M059J (cell line): Measurements from ENCODE around the gene ACOT11. TPM values are rescaled to one million over a fixed set of nuclear protein-coding genes. Genes with fewer than 3 reads are reported as not detected.
A peak's percentile ranks its signal among the peaks of the same experiment; 100 is the strongest.

Experiments used
- DNase-seq: peaks from one replicate; pipeline ENCODE4 v3.0.0-alpha.2; 2012; ENCODE audit warnings: low read depth
- total RNA-seq: library from RNA; depleted of rRNA; stranded (reverse); fragments of >200 nt; shearing (Covaris generic); gene quantifications from 2 replicates; pipeline ENCODE4 v1.2.3, GENCODE V29; 2014

The ACOT11 gene
- total RNA-seq, 1 experiment from 2014 or later: 0.64 TPM

DNA sequence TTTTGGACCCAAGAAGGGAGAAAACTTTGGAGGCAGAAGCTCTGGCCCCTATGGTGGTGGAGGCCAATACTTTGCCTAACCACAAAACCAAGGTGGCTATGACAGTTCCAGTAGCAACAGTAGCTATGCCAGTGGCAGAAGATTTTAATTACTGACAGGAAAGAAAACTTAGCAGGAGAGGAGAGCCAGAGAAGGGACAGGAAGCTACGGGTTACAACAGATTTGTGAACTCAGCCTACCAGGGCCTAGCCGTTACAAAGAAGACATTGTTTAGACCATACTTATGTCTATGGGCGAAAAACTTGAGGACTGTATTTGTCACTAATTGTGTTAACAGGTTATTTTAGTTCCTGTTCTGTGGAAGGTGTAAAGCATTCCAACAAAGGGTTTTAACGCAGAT is 10.4 kb upstream of the ACOT11 start:
- no peak for DNase-seq

DNA sequence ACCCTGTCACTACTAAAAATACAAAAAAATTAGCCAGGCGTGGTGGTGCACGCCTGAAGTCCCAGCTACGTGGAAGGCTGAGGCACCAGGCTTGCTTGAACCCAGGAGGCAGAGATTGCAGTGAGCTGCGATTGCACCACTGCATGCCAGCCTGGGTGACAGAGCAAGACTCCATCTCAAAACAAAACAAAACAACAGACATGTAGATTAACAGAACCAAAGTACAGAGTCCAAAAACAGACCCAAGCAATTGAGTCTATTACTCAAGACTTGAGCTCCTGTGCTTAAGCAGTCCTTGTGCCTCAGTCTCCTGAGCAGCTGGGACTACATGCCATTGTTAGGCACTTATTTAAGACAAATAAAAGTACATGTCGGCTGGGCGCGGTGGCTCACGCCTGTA is 9.5 kb upstream of the ACOT11 start:
- no peak for DNase-seq

GRCh38 chr1:54540582-54541295 is 7.3 kb upstream of the ACOT11 start:
- no peak for DNase-seq

GRCh38 chr1:54542120-54542961 is 5.7 kb upstream of the ACOT11 start:
- peak; percentile 89 for DNase-seq

DNA sequence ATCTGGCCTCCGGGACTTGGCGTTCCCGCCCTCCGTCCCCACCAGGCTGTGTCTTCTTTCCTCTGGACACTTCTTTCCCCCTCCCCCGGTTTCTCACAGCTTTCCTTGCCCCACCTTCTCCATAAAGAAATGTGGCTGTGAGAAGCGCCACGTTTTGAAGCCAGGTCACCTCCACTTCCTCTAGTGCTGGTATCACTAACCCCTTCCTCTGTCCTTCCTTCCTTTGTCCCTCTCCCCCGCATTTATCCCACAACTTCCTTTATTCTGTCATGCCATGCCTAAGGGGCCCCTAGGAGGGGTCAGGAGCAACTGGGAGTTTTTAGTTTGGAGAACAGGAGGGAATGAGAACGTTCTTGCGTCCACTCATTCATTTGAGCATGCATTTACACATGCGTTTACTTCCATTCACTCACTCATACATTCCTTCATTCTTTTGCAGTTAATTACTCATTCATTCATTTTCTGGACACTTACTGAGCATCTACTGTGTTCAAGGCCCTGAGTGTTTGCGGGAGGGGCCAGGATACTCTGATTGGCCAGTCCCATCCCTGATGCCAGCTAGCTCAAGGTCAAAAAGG is 5.0 kb upstream of the ACOT11 start:
- peak; percentile 12 for DNase-seq

DNA sequence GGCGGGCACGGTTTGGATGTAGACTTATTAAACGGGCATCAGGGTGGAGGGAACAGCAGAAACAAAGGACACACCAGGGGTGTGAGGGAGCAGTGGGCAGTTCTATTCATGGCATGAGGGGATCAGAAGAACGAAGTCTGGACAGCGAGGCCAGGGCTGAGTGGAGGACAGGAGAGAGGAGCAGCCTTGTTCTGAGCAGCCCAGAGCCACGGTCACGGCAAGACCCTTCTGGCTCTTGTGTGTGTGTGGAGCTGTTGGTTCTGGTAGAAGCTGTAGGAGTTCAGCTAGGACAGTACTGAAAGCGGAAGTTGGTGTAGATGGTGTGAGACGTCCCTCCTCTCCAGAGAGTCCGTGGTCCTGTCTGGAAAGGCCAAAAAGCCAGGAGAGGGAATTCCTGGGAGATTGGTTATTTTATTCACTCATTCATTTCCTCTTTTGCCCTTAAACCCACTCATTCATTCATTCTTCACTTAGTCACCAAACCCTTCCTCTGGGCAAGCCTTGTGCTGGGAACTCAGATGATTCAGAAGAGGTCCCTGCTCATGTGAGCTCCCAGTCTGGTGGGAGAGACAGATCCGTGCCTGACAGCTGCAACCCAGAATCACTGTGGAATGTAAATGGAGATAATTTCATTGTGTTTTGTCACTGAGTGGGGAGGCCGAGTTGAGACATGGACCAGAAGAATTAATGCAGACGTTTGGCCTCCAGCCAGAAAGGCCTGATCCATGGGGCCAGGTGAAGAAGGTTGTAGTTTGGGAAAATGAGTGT is 4.1 kb upstream of the ACOT11 start:
- DNase-seq: peak; percentile 47

GRCh38 chr1:54545916-54546635 is 2.0 kb upstream of the ACOT11 start:
- no peak for DNase-seq

DNA sequence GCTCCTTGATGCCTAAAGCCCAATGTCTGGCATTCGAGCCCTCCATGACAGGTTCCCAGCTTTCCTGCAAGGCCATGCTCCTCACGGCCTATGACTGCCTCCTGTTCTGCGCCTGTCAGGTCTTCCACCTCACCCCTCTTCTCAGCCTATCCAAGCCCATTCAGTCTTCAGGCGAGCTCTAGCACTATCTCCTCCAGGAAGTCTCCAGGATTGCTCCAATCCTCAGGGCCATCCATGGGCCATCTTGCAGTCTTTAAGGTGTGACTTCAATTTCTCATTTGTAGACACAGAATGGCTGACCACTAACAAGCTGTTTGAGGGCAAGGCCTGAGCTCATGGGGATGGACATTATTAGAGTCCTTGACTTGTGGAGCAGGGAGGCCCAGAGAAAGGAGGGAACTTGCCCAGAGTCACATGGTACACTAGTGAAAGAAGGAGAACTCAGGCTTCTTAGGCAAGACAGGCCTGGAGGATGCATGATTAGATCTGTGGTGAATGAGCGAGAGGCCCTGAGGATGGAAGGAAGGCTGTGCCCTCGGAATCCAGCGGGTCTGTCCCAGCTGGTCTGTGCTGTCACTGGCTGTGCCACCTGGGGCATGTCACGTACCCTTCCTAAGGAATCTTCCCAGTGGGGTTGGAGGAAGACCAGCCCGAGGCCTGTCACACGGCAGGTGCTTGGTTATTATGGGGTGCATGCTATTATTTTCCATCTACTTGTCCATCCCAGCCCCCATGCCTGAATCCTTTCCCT is 1.2 kb upstream of the ACOT11 start:
- DNase-seq: no peak

DNA sequence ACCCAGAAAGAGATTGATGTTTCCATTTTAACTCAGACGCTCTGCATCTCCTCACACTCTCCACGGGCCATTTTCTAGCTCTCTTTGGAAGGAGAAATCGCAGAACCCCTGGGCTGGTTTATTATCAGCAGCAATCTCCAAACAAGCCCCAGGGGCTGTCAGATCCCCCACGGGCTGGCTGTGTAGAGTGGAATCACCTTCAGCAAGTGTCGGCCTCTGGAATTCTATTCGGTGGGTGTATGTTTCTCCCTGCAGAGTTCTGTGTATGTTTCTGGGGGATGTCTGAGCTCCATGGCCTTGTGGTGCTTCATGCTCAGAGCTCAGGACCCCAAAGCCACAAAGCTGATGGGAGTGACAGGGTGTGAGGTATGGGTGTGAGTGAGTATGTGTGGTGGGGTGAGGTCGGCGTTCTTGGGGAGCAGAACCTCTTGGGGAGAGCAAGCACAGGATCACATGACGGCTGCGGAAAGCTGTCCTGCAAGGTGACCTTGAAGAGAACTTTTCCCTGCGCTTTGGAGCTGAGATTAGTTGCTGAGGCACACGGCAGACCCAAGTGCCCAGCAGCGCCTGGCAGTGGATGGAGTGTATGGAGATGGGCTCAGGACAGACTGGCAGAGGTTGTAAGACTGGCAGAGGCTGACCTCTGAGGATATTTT is 489 bp downstream of the ACOT11 start:
- no peak for DNase-seq

DNA sequence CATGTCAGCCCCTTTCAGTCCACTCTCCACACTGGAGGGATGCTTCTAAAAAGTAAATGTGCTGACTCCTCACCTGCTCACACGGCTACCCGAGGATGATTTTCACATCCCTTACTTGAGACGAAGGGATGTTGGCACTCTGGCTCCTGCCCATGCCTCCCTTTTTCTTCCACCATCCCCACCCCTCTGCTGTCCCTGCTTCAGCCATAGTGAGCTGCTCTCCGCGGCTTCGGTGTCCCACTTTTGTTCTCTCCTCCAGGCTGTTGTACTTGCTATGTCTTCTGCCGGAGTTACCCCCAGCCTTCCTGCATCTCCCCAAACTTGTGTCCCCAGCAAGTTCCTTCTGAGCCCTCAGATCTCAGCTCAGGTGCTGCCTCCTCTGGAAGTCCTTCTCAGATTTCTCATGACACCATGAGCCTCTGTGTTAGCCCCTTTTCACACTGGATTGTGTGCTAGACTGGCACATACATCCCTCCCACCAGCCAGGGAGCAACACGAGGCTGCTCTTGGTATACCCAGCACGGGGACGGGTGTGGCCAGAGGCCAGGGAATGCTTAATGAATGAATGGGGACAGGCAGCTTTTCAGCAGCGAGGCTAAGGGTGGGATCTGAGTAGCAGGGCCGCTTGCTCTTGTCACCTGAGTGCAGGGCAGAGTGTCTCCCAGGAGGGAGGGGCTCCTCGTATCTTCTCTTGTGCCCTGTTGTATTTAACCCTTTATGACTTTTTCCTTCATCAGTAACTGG is 1.3 kb downstream of the ACOT11 start:
- DNase-seq: no peak

DNA sequence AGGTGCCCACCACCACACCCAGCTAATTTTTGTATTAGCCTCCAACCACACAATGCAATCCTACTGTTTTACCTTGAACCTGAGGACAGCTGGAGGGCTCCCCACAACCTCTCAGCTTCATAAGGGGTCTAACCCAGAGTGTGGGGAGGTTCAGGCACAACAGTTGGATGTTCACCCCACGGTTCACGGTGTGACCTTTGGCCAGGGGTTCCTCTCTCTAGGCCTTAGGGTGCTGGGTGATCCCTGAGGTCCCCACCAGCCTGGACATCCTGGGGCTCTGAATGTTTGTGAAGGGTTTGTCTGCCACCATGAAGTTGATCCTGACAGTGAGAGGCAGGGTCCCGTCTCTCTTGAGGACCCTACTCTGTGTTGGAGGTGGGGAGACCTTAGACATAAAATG is 3.9 kb downstream of the ACOT11 start:
- DNase-seq: no peak

- DNase-seq: no peak
Observed at GRCh38 chr1:54553602-54554313, 5.7 kb downstream of the ACOT11 start.

GRCh38 chr1:54556110-54556509 is 8.1 kb downstream of the ACOT11 start:
- DNase-seq: no peak

DNA sequence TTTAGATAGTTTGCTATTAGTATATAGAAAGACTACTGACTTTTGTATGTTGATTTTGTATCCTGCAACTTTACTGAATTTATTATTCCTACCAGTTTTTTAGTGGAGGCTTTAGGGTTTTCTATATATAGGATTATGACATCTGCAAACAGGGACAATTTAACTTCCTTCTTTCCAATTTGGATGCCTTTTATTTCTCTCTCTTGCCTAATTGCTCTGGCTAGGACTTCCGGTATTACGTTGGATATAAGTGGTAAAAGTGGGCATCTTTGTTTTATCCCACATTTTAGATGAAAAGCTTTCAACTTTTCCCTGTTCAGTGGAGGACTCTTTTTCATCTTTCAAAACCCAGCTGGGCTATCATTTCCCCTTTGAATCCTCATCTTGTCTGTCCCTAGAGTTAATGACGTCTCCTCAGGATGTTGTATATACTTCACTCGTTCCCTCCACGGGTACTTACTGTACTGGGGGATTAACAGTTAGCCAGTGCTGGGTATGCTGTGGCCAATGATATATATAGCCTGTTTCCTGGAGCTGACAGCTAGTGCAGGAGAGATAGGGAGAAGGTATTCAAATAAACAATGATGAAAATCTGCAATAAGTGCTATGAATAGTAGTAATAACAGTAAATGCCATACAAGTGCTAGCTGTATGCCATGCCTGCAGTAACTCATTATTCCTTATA is 9.8 kb downstream of the ACOT11 start:
- no peak for DNase-seq

- DNase-seq: no peak
Observed at GRCh38 chr1:54558434-54559030, 10.5 kb downstream of the ACOT11 start.

GRCh38 chr1:54559111-54559548 is 11.1 kb downstream of the ACOT11 start:
- DNase-seq: no peak

DNA sequence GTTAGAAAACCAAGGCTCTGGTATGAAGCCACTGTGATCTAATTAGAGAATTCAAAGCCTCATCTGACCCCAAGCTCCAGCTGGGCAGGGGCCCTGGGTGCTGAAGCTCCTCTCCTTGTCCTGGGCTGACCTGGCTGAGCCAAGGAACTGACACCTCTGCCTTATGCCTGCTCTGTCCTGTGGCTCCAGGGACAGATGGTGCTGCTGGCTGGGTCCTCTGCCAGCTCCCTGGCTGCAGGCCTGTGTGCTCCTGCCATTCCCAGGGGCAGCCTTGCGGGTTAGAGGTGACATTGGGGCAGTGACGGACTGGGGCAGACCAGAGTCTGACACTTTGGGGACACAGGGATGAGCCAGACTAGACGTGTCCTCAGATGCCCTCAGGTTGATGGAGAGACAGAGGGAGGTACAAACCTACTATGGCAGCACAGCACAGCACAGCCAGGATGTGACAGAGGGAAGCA is 11.8 kb downstream of the ACOT11 start:
- no peak for DNase-seq
